ENCODE data around the gene SAA4. TPM values are rescaled to one million over a fixed set of nuclear protein-coding genes. Genes with fewer than 3 reads are reported as not detected.

The SAA4 gene
- total and polyA plus RNA-seq, 10 of the 15 experiments (the other 5 are each of a cell fraction or from before 2014, with no cell fraction given) = not detected

DNA sequence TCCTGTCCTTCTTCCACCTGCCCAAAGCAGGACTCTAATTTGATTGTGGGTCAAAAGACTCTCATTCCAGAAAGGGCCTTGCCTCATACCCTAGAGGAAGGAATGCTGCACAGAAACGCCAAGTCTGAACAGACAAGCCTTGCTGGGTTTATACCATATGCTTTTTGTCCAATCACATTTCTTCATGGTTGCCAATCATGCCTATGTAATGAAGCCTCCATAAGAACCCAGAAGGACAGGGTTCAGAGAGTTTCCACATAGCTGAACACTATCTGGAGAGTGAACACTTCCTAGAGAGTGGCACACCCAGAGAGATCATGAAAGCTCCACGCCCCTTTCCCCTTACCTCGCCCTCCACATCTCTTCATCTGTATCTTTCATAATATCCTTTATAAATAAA is 16.6 kb upstream of the SAA4 start (continued):
- TF ChIP-seq, protein P1, sequence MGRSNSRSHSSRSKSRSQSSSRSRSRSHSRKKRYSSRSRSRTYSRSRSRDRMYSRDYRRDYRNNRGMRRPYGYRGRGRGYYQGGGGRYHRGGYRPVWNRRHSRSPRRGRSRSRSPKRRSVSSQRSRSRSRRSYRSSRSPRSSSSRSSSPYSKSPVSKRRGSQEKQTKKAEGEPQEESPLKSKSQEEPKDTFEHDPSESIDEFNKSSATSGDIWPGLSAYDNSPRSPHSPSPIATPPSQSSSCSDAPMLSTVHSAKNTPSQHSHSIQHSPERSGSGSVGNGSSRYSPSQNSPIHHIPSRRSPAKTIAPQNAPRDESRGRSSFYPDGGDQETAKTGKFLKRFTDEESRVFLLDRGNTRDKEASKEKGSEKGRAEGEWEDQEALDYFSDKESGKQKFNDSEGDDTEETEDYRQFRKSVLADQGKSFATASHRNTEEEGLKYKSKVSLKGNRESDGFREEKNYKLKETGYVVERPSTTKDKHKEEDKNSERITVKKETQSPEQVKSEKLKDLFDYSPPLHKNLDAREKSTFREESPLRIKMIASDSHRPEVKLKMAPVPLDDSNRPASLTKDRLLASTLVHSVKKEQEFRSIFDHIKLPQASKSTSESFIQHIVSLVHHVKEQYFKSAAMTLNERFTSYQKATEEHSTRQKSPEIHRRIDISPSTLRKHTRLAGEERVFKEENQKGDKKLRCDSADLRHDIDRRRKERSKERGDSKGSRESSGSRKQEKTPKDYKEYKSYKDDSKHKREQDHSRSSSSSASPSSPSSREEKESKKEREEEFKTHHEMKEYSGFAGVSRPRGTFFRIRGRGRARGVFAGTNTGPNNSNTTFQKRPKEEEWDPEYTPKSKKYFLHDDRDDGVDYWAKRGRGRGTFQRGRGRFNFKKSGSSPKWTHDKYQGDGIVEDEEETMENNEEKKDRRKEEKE (IDR thresholded peaks at IDR 0.05) = no peak
- no peak for TF ChIP-seq SUZ12 (IDR thresholded peaks at IDR 0.05; ENCODE audit: unreplicated experiment)
- TF ChIP-seq TCF3 (IDR thresholded peaks at IDR 0.05; ENCODE audit: borderline replicate concordance, insufficient read depth, low read depth, low read length) = no peak

DNA sequence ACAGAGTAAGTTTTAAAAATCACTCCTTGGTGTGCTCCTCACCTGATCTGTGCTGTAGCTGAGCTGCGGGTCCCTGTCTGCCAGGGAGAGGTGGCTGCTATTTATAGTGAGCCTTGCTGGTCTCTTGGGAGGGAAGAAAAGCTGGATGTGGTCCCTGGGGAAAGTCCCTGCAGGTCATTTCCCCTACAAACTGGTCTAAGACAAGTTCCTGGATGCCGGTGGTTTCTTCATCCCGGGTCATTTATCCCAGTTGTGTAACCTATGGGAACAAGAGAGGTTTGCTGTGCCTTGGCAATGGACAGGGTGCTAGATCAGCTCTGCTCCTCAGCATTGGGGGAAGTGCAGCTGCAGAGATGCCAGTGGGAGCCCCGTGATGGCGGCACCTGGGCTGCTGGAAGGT is 12.0 kb upstream of the SAA4 start, which contains the start of gene SAA2:
TSS of gene SAA2 (minus strand) at position 108 of the 400 bp plus-strand sequence. CDS start 657 bp downstream, outside the sequence.
- in situ Hi-C loops (cut with MboI) (no loop called here), intact Hi-C loops (cut with micrococcal nuclease; ENCODE audit: unreplicated experiment) (loop anchor here (10.0 kb wide), 3 partner anchors 276 to 476 kb away; partner anchors contain the start of genes IGSF22 and TSG101)
- ChIA-PET POLR2A (no interaction called here), CTCF (interaction anchor here (1.0 kb wide), 1 partner anchor 133 kb away, joined by 4 read pairs; no protein-coding TSS in a partner anchor), RAD21 (ENCODE audit: unreplicated experiment) (interaction anchor here (1.3 kb wide), 1 partner anchor 73 kb away, joined by 5 read pairs; the partner anchor contains the start of gene HPS5), SMC1A (ENCODE audit: uncharacterized antibody, unreplicated experiment) (interaction anchor here (0.8 to 1.3 kb wide), 2 partner anchors 12 to 73 kb away, joined by 3 read pairs; partner anchors contain the start of gene HPS5)
- 30% methylated on average over 5 of the region's 5 CpGs for WGBS (ENCODE audit: insufficient coverage, insufficient replicate concordance, low lambda C conversion rate, missing lambda C conversion rate)
- BruUV-seq (replicated peaks) = no TSS peak
- peaks cover 25% of the 10 kb centered on the region for H3K4me1 ChIP-seq (ENCODE audit: control insufficient read depth, insufficient read depth, low read length)
- FAIRE-seq (no peak), ATAC-seq (no peak), DNase-seq (ENCODE audit: low read depth, low spot score) (no peak)
- H3K9ac ChIP-seq (ENCODE audit: control insufficient read depth, insufficient read depth, low read length) = no peak within 1 kb of the TSS
- no peak within 1 kb of the TSS for H2AFZ ChIP-seq (ENCODE audit: control insufficient read depth, low read depth, low read length)
- no peaks in the 10 kb centered on the region for H4K20me1 ChIP-seq (ENCODE audit: control insufficient read depth, insufficient read depth)
- H3K9me3 ChIP-seq (replicated peaks; ENCODE audit: control insufficient read depth, insufficient read depth, low read length) = no peaks in the 10 kb centered on the region
- H3K79me2 ChIP-seq (ENCODE audit: control insufficient read depth, insufficient read depth, low read length) = no peaks in the 10 kb centered on the region
- H3K4me3 ChIP-seq = no peak within 1 kb of the TSS
- no peaks in the 10 kb centered on the region for H3K27me3 ChIP-seq (replicated peaks in 1 of 2; ENCODE audit: control insufficient read depth in 2 of 2, insufficient read depth in 2 of 2, low read length in 1 of 2)
- no peak within 1 kb of the TSS for H3K4me2 ChIP-seq (ENCODE audit: control insufficient read depth, insufficient read depth)
- H3K36me3 ChIP-seq (ENCODE audit: control insufficient read depth in 2 of 2, insufficient read depth in 2 of 2, low read length in 1 of 2) = no peaks in the 10 kb centered on the region
- no peak within 1 kb of the TSS for H3K27ac ChIP-seq (ENCODE audit: control insufficient read depth, insufficient read depth)
- TF ChIP-seq TAF1 (IDR thresholded peaks at IDR 0.05; ENCODE audit: borderline replicate concordance, low read depth, low read length) (no peak), LARP7 (IDR thresholded peaks at IDR 0.05) (no peak), PRDM15 (CRISPR knock-in tag; IDR thresholded peaks at IDR 0.05) (no peak), ZNF384 (IDR thresholded peaks at IDR 0.05; ENCODE audit: borderline replicate concordance, low read depth, low read length) (no peak), PML (IDR thresholded peaks at IDR 0.05; ENCODE audit: low read length) (no peak), MYB (IDR thresholded peaks at IDR 0.05; ENCODE audit: borderline replicate concordance, low read depth, low read length) (no peak), TCF7 (IDR thresholded peaks at IDR 0.05; ENCODE audit: borderline replicate concordance) (no peak), ZNF622 (IDR thresholded peaks at IDR 0.05) (no peak), ATF2 (IDR thresholded peaks at IDR 0.05; ENCODE audit: low read length) (no peak), GATAD2B (conservative IDR thresholded peaks at IDR 0.05; ENCODE audit: low read depth) (no peak), JUNB (IDR thresholded peaks at IDR 0.05) (no peak)
- TF ChIP-seq, protein P2, sequence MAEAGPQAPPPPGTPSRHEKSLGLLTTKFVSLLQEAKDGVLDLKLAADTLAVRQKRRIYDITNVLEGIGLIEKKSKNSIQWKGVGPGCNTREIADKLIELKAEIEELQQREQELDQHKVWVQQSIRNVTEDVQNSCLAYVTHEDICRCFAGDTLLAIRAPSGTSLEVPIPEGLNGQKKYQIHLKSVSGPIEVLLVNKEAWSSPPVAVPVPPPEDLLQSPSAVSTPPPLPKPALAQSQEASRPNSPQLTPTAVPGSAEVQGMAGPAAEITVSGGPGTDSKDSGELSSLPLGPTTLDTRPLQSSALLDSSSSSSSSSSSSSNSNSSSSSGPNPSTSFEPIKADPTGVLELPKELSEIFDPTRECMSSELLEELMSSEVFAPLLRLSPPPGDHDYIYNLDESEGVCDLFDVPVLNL (IDR thresholded peaks at IDR 0.05; ENCODE audit: low read depth, low read length) = no peak

Measured in GM12878 (cell line).